Endothelial cell of umbilical vein (primary cell): ENCODE results near the gene AMFR. TPM values are rescaled to one million over a fixed set of nuclear protein-coding genes. Genes with fewer than 3 reads are reported as not detected.

Experiments used
- BruUV-seq: library from RNA; stranded (reverse); fragments of 400-500 nt; replicated peaks from 2 replicates; lab custom pipeline; 2021; lab: Mats Ljungman, UMichigan
- CTCF ChIA-PET: fragments of 300-600, 350-600 bp; sonication (Branson Sonifier 250); formaldehyde crosslinking; loops from one replicate; lab custom pipeline; 2021; ENCODE audit warnings: antibody characterized with exemption, inconsistent platforms; lab: Charles Lee
- POLR2A ChIA-PET: fragments of 300-600, 350-600 bp; sonication (Branson Sonifier 250); formaldehyde crosslinking; loops from one replicate; lab custom pipeline; 2021; ENCODE audit warnings: antibody characterized with exemption, inconsistent platforms; lab: Charles Lee
- DNase-seq: peaks from one replicate; pipeline ENCODE4 v3.0.0-alpha.2; 2011; ENCODE audit warnings: low read depth, low spot score
- FAIRE-seq: peaks from 2 replicates; lab custom pipeline; 2011; peaks lifted over from hg19 to GRCh38; lab: Jason Lieb, UNC
- H2AFZ ChIP-seq: 2 replicates; pipeline ENCODE4 v1.6.0; 2012; ENCODE audit warnings: low read depth, low read length, control low read depth, inconsistent platforms
- H3K27ac ChIP-seq: 2 replicates; pipeline ENCODE4 v1.5.1; 2011; ENCODE audit warnings: low read depth, mild to moderate bottlenecking, control low read depth, low read length, moderate library complexity; ENCODE audit not compliant: insufficient read depth
- H3K27me3 ChIP-seq, 2 experiments: 2 replicates each; pipeline versions ENCODE4 v1.6.0 to v1.6.1; 2011; ENCODE audit warnings: low read length in 2 of 2, mixed read lengths in 1 of 2; ENCODE audit not compliant: control insufficient read depth in 2 of 2, insufficient read depth in 2 of 2
- H3K36me3 ChIP-seq, 2 experiments: 2 replicates in 1 of 2; 3 replicates in 1 of 2; pipeline ENCODE4 v1.5.1; 2011; ENCODE audit warnings: low read length in 2 of 2, mild to moderate bottlenecking in 1 of 2, moderate library complexity in 1 of 2; ENCODE audit not compliant: control insufficient read depth in 2 of 2, insufficient read depth in 2 of 2; ENCODE audit errors: extremely low read depth in 1 of 2
- H3K4me1 ChIP-seq: 3 replicates; pipeline ENCODE4 v1.5.1; 2011; ENCODE audit warnings: mild to moderate bottlenecking, low read length; ENCODE audit not compliant: control insufficient read depth, insufficient read depth; ENCODE audit errors: extremely low read depth
- H3K4me2 ChIP-seq: 2 replicates; pipeline ENCODE4 v1.6.1; 2011; ENCODE audit warnings: low read length, control low read depth, mixed read lengths; ENCODE audit not compliant: insufficient read depth
- H3K4me3 ChIP-seq, 3 experiments: fragments of 200-600 bp in 1 of 3; sonication (generic), shearing (Covaris generic) in 1 of 3; replicated peaks in 1 of 3; 2 replicates each; pipeline ENCODE4 v1.5.1; 2011 to 2016; ENCODE audit warnings: control low read depth in 3 of 3, low read length in 3 of 3, mild to moderate bottlenecking in 2 of 3, inconsistent platforms in 1 of 3, low read depth in 1 of 3, moderate library complexity in 1 of 3; ENCODE audit not compliant: insufficient read depth in 1 of 3
- H3K79me2 ChIP-seq: 2 replicates; pipeline ENCODE4 v1.6.0; 2012; ENCODE audit warnings: low read length, inconsistent platforms; ENCODE audit not compliant: control insufficient read depth, insufficient read depth
- H3K9ac ChIP-seq: replicated peaks from 2 replicates; pipeline ENCODE3; 2011; ENCODE audit warnings: low read length, control low read depth; ENCODE audit not compliant: insufficient read depth; ENCODE audit errors: extremely low read depth
- H3K9me1 ChIP-seq: replicated peaks from 3 replicates; pipeline ENCODE4 v1.6.0; 2011; ENCODE audit warnings: mild to moderate bottlenecking, low read length; ENCODE audit not compliant: control insufficient read depth, insufficient read depth; ENCODE audit errors: extremely low read depth
- H3K9me3 ChIP-seq: replicated peaks from 2 replicates; pipeline ENCODE4 v1.5.1; 2012; ENCODE audit warnings: low read length, inconsistent platforms; ENCODE audit not compliant: control insufficient read depth, insufficient read depth
- H4K20me1 ChIP-seq: replicated peaks from 2 replicates; pipeline ENCODE3; 2011; ENCODE audit warnings: mild to moderate bottlenecking, low read length; ENCODE audit not compliant: control insufficient read depth, insufficient read depth; ENCODE audit errors: extremely low read depth
- EZH2 ChIP-seq: IDR thresholded peaks from 2 replicates; pipeline ENCODE4 v1.6.1; 2012; ENCODE audit warnings: borderline replicate concordance, low read depth, mild to moderate bottlenecking, moderate library complexity, low read length, inconsistent platforms; ENCODE audit not compliant: severe bottlenecking
- FOS ChIP-seq: IDR thresholded peaks from 2 replicates; pipeline ENCODE4 v1.6.1; 2011; ENCODE audit warnings: mild to moderate bottlenecking, low read length, moderate library complexity, borderline replicate concordance; ENCODE audit not compliant: insufficient read depth
- GATA2 ChIP-seq: IDR thresholded peaks from 2 replicates; pipeline ENCODE4 v1.7.0; 2011; ENCODE audit warnings: low read depth, mild to moderate bottlenecking, moderate library complexity, mixed read lengths, low read length; ENCODE audit not compliant: insufficient read length, insufficient read depth
- MYC ChIP-seq: IDR thresholded peaks from one replicate; pipeline ENCODE4 v1.6.1; 2011; ENCODE audit warnings: mild to moderate bottlenecking, low read depth, low read length
- POLR2A ChIP-seq: IDR thresholded peaks from 2 replicates; pipeline ENCODE4 v1.6.1; 2012; ENCODE audit warnings: low read depth, mild to moderate bottlenecking, control low read depth, low read length
- POLR2AphosphoS5 ChIP-seq: IDR thresholded peaks from 2 replicates; pipeline ENCODE4 v1.6.1; 2012; ENCODE audit warnings: low read depth, mild to moderate bottlenecking, control low read depth, low read length, moderate library complexity; ENCODE audit not compliant: insufficient read depth
- dilution Hi-C: fragments of 300-500 bp; cut with MboI; formaldehyde crosslinking; loops from one replicate; pipeline ENCODE4 v1.15.0; 2019; ENCODE audit warnings: low sequenced_read_pairs; ENCODE audit not compliant: extremely low pct_ligation_motif_present
- intact Hi-C: fragments of 100-400 bp; cut with micrococcal nuclease; formaldehyde crosslinking; loops from one replicate; pipeline ENCODE4 v1.10.0; 2022
- polyA plus RNA-seq, 4 experiments: library from polyadenylated mRNA; depleted of rRNA in 3 of 4; stranded (reverse) in 3 of 4; unstranded in 1 of 4; fragments of >200 nt; gene quantifications; 2 replicates each; pipeline versions ENCODE4 v1.2.1 to v1.2.3, GENCODE V29; 2011 to 2012; ENCODE audit warnings: missing spikeins in 1 of 4
- total RNA-seq: library from RNA; stranded (reverse); gene quantifications from 2 replicates; pipeline ENCODE4 v1.2.3, GENCODE V29; 2021
- TF ChIP-seq, protein P1 (sequence below), 2 donors: IDR thresholded peaks; 1 replicate in 1 of 2; 2 replicates in 1 of 2; pipeline ENCODE4 v1.5.1; 2011; ENCODE audit warnings: low read length in 2 of 2, mild to moderate bottlenecking in 2 of 2, moderate library complexity in 2 of 2, control low read depth in 1 of 2, inconsistent platforms in 1 of 2, low read depth in 1 of 2; ENCODE audit not compliant: insufficient read depth in 1 of 2; ENCODE audit errors: extremely low read depth in 1 of 2
- TF ChIP-seq, protein P2 (sequence below): IDR thresholded peaks from 2 replicates; pipeline ENCODE4 v1.6.1; 2011; ENCODE audit not compliant: insufficient read depth, insufficient read length

Gene AMFR
- total and polyA plus RNA-seq, 2 donors (not counting 3 experiments of a cell fraction or from before 2014, with no cell fraction given), result 66.5 to 71.7 TPM

DNA sequence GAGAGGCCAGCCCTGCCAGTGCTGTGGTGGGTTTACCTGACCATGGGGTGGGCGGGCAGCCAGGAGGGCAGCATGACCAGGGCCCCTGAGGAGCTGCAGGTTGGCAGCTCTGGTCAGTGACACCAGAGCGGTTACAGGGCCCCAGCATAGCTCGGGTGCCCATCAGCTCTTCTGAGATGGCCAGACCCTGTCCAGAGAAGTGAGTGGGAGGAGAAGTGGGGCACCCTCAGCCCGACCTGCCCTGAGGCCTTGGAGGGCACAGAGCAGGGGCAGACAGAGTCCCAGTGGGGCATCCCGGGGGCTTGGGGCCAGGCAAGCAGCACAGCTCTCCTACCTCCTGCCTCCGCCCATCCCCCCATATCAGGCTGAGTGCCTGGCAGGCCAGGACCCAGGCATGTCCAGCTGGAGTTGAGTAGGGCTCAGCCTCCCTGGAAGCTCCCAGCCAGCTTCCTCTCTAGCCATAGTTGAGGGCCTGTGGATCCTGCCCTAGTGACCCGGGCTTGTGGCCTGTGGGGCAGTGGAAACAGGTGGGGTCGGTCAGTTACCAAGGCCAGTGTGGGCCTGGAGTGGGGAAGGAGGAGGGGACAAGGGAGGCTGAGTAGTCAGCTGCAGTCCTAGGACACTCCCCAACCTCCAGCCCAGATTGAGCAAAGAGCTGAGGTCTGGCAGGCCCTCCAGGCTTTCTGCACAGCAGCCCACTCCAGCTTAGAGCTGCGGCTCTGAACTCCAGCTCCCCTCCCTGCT is 83.5 kb downstream of the AMFR start:
- no peak overlapping the region for H3K27ac ChIP-seq
- TF ChIP-seq FOS, result no peak
- TF ChIP-seq, protein P1, sequence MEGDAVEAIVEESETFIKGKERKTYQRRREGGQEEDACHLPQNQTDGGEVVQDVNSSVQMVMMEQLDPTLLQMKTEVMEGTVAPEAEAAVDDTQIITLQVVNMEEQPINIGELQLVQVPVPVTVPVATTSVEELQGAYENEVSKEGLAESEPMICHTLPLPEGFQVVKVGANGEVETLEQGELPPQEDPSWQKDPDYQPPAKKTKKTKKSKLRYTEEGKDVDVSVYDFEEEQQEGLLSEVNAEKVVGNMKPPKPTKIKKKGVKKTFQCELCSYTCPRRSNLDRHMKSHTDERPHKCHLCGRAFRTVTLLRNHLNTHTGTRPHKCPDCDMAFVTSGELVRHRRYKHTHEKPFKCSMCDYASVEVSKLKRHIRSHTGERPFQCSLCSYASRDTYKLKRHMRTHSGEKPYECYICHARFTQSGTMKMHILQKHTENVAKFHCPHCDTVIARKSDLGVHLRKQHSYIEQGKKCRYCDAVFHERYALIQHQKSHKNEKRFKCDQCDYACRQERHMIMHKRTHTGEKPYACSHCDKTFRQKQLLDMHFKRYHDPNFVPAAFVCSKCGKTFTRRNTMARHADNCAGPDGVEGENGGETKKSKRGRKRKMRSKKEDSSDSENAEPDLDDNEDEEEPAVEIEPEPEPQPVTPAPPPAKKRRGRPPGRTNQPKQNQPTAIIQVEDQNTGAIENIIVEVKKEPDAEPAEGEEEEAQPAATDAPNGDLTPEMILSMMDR (IDR thresholded peaks at IDR 0.05; ENCODE audit: extremely low read depth in 1 of 2, insufficient read depth in 1 of 2, low read depth in 1 of 2, low read length in 2 of 2), result no peak
- no peak for TF ChIP-seq POLR2AphosphoS5
- TF ChIP-seq GATA2, result no peak
- TF ChIP-seq, protein P2, sequence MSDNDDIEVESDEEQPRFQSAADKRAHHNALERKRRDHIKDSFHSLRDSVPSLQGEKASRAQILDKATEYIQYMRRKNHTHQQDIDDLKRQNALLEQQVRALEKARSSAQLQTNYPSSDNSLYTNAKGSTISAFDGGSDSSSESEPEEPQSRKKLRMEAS, result no peak
- TF ChIP-seq MYC, result no peak
- no peak for TF ChIP-seq POLR2A
- no peak for TF ChIP-seq EZH2
- no TSS peak for BruUV-seq
- DNase-seq (no peak), FAIRE-seq (no peak)
- H3K9ac ChIP-seq, result no peak overlapping the region
- H3K4me3 ChIP-seq, result no peak overlapping the region
- H3K4me2 ChIP-seq, result no peak overlapping the region
- no peaks in the 10 kb centered on the region for H3K27me3 ChIP-seq
- no peaks in the 10 kb centered on the region for H3K9me3 ChIP-seq
- no peaks in the 10 kb centered on the region for H3K9me1 ChIP-seq
- H3K79me2 ChIP-seq, result no peaks in the 10 kb centered on the region
- no peak overlapping the region for H2AFZ ChIP-seq
- H4K20me1 ChIP-seq, result no peaks in the 10 kb centered on the region
- ChIA-PET POLR2A (no interaction called here), CTCF (interaction anchor here (1.2 to 2.4 kb wide), 3 partner anchors 14 to 877 kb away, joined by 3 to 16 read pairs (median 8); no protein-coding TSS in a partner anchor)
- dilution Hi-C loops, result no loop called here
- no peaks in the 10 kb centered on the region for H3K36me3 ChIP-seq
- intact Hi-C loops, result no loop called here
- no peaks in the 10 kb centered on the region for H3K4me1 ChIP-seq
